IMR-90 (cell line): ENCODE data around the gene AFDN. TPM values are rescaled to one million over a fixed set of nuclear protein-coding genes. Genes with fewer than 3 reads are reported as not detected.

Source experiments
- ATAC-seq: fragments of 200-7000 bp; cut with Tn5 transposase; 2 replicates; pipeline ENCODE4 v1.9.1; 2020; ENCODE audit warnings: low read depth, mild to moderate bottlenecking, moderate library complexity
- BruUV-seq: library from RNA; stranded (reverse); fragments of 400-500 nt; replicated peaks from 2 replicates; lab custom pipeline; 2021; lab: Mats Ljungman, UMichigan
- CTCF ChIA-PET: fragments of 300-600 bp; formaldehyde crosslinking; extraction: SDS; loops from one replicate; lab custom pipeline; 2021; ENCODE audit warnings: antibody characterized with exemption; lab: Yijun Ruan, JAX
- POLR2A ChIA-PET: fragments of 300-600 bp; sonication (Branson Sonifier 250); formaldehyde crosslinking; loops from one replicate; lab custom pipeline; 2022; ENCODE audit warnings: antibody characterized with exemption; ENCODE audit not compliant: unreplicated experiment; lab: Charles Lee
- DNase-seq: peaks from one replicate; pipeline ENCODE4 v3.0.0; 2013
- H2AFZ ChIP-seq: replicated peaks from 2 replicates; pipeline ENCODE3; 2013; ENCODE audit warnings: low read length, mild to moderate bottlenecking; ENCODE audit not compliant: poor library complexity
- H2AK5ac ChIP-seq: 2 replicates; pipeline ENCODE4 v1.6.1; 2013; ENCODE audit warnings: low read depth, low read length, inconsistent platforms
- H2AK9ac ChIP-seq: replicated peaks from 2 replicates; pipeline ENCODE3; 2013; ENCODE audit warnings: mild to moderate bottlenecking, low read depth, low read length, moderate library complexity; ENCODE audit not compliant: poor library complexity
- H2BK120ac ChIP-seq: 2 replicates; pipeline ENCODE4 v1.6.1; 2013; ENCODE audit warnings: low read depth, low read length, inconsistent platforms
- H2BK15ac ChIP-seq: 3 replicates; pipeline ENCODE4 v1.6.1; 2013; ENCODE audit warnings: low read depth, low read length, inconsistent platforms
- H2BK20ac ChIP-seq: 2 replicates; pipeline ENCODE4 v1.6.1; 2013; ENCODE audit warnings: low read depth, mild to moderate bottlenecking, inconsistent platforms, low read length, moderate library complexity
- H2BK5ac ChIP-seq: 2 replicates; pipeline ENCODE4 v1.6.1; 2013; ENCODE audit warnings: mild to moderate bottlenecking, low read depth, low read length, inconsistent platforms; ENCODE audit not compliant: poor library complexity, severe bottlenecking
- H3K14ac ChIP-seq: replicated peaks from 2 replicates; pipeline ENCODE4 v1.6.1; 2013; ENCODE audit warnings: low read depth, low read length, inconsistent platforms
- H3K18ac ChIP-seq: 2 replicates; pipeline ENCODE4 v1.6.1; 2013; ENCODE audit warnings: low read depth, low read length, control low read depth
- H3K23ac ChIP-seq: 2 replicates; pipeline ENCODE4 v1.6.1; 2013; ENCODE audit warnings: low read depth, low read length, inconsistent platforms
- H3K27ac ChIP-seq: 2 replicates; pipeline ENCODE4 v1.5.1; 2013; ENCODE audit warnings: mild to moderate bottlenecking, control low read depth, low read length; ENCODE audit not compliant: insufficient read depth
- H3K27me3 ChIP-seq: 2 replicates; pipeline ENCODE4 v1.6.1; 2013; ENCODE audit warnings: low read length; ENCODE audit not compliant: control insufficient read depth, insufficient read depth
- H3K36me3 ChIP-seq: 2 replicates; pipeline ENCODE4 v1.6.1; 2013; ENCODE audit warnings: low read length, mixed read lengths; ENCODE audit not compliant: control insufficient read depth, insufficient read depth
- H3K4ac ChIP-seq: 2 replicates; pipeline ENCODE4 v1.6.1; 2013; ENCODE audit warnings: low read depth, low read length, inconsistent platforms
- H3K4me1 ChIP-seq: 2 replicates; pipeline ENCODE4 v1.6.1; 2013; ENCODE audit warnings: low read length, mixed read lengths; ENCODE audit not compliant: control insufficient read depth, insufficient read depth
- H3K4me2 ChIP-seq: 2 replicates; pipeline ENCODE4 v1.6.1; 2013; ENCODE audit warnings: low read depth, mild to moderate bottlenecking, control low read depth, low read length, moderate library complexity
- H3K4me3 ChIP-seq: 2 replicates; pipeline ENCODE4 v1.5.1; 2013; ENCODE audit warnings: low read depth, mild to moderate bottlenecking, control low read depth, low read length, moderate library complexity; ENCODE audit not compliant: insufficient read depth
- H3K56ac ChIP-seq: 2 replicates; pipeline ENCODE4 v1.6.1; 2013; ENCODE audit warnings: low read length, inconsistent platforms; ENCODE audit not compliant: insufficient read depth; ENCODE audit errors: extremely low read depth
- H3K79me1 ChIP-seq, 2 experiments: 2 replicates each; pipeline ENCODE4 v1.6.1; 2013; ENCODE audit warnings: low read length in 2 of 2, inconsistent platforms in 1 of 2, low read depth in 1 of 2
- H3K9ac ChIP-seq: 2 replicates; pipeline ENCODE4 v1.6.1; 2013; ENCODE audit warnings: low read depth, low read length, control low read depth
- H3K9me1 ChIP-seq: 2 replicates; pipeline ENCODE4 v1.6.1; 2013; ENCODE audit warnings: low read length, inconsistent platforms; ENCODE audit not compliant: insufficient read depth
- H3K9me3 ChIP-seq: 2 replicates; pipeline ENCODE4 v1.6.1; 2013; ENCODE audit warnings: low read length; ENCODE audit not compliant: control insufficient read depth, insufficient read depth
- H4K20me1 ChIP-seq: 2 replicates; pipeline ENCODE4 v1.6.1; 2013; ENCODE audit warnings: low read length, inconsistent platforms; ENCODE audit not compliant: insufficient read depth
- H4K5ac ChIP-seq: 2 replicates; pipeline ENCODE4 v1.6.1; 2013; ENCODE audit warnings: mild to moderate bottlenecking, low read depth, low read length, control low read depth
- H4K8ac ChIP-seq, 2 experiments: 2 replicates each; pipeline ENCODE4 v1.6.1; 2013; ENCODE audit warnings: low read depth in 2 of 2, low read length in 2 of 2, control low read depth in 1 of 2, inconsistent platforms in 1 of 2
- H4K91ac ChIP-seq: 2 replicates; pipeline ENCODE4 v1.6.1; 2013; ENCODE audit warnings: low read depth, low read length, inconsistent platforms; ENCODE audit not compliant: insufficient read depth
- CEBPB ChIP-seq: IDR thresholded peaks from 2 replicates; pipeline ENCODE4 v1.6.1; 2012; ENCODE audit warnings: low read depth, low read length, improper control_type of control experiment
- CHD1 ChIP-seq: IDR thresholded peaks from 2 replicates; pipeline ENCODE4 v1.6.1; 2012; ENCODE audit warnings: low read depth, low read length, improper control_type of control experiment
- CTCF ChIP-seq: conservative IDR thresholded peaks from 2 replicates; pipeline ENCODE4 v1.5.1; 2012; ENCODE audit warnings: mild to moderate bottlenecking, low read depth, low read length, improper control_type of control experiment
- ELK1 ChIP-seq: fragments of 150-350 bp; IDR thresholded peaks from 2 replicates; pipeline ENCODE4 v1.6.1; 2016; ENCODE audit warnings: low read depth, mild to moderate bottlenecking, low read length, moderate library complexity, borderline replicate concordance
- FOS ChIP-seq: fragments of 150-350 bp; IDR thresholded peaks from 2 replicates; pipeline ENCODE4 v1.6.1; 2016; ENCODE audit warnings: low read depth, low read length
- MAFK ChIP-seq: IDR thresholded peaks from 2 replicates; pipeline ENCODE4 v1.6.1; 2012; ENCODE audit warnings: low read depth, low read length, improper control_type of control experiment
- MAZ ChIP-seq: IDR thresholded peaks from 2 replicates; pipeline ENCODE4 v1.6.1; 2012; ENCODE audit warnings: low read depth, mild to moderate bottlenecking, low read length, improper control_type of control experiment, moderate library complexity, borderline replicate concordance
- MXI1 ChIP-seq: IDR thresholded peaks from 2 replicates; pipeline ENCODE4 v1.6.1; 2012; ENCODE audit warnings: low read depth, mild to moderate bottlenecking, low read length, moderate library complexity, borderline replicate concordance
- NFE2L2 ChIP-seq: fragments of 150-350 bp; IDR thresholded peaks from 2 replicates; pipeline ENCODE4 v1.6.1; 2016; ENCODE audit warnings: low read depth, mild to moderate bottlenecking, low read length
- POLR2A ChIP-seq: IDR thresholded peaks from 2 replicates; pipeline ENCODE4 v1.6.1; 2012; ENCODE audit warnings: mild to moderate bottlenecking, low read depth, low read length
- RAD21 ChIP-seq: IDR thresholded peaks from 2 replicates; pipeline ENCODE4 v1.6.1; 2012; ENCODE audit warnings: low read length, improper control_type of control experiment
- RCOR1 ChIP-seq: IDR thresholded peaks from 2 replicates; pipeline ENCODE4 v1.6.1; 2012; ENCODE audit warnings: mild to moderate bottlenecking, low read length, improper control_type of control experiment; ENCODE audit not compliant: insufficient replicate concordance
- RFX5 ChIP-seq: IDR thresholded peaks from 2 replicates; pipeline ENCODE4 v1.8.0; 2012; ENCODE audit warnings: low read depth, mild to moderate bottlenecking, low read length, moderate library complexity
- SMC3 ChIP-seq: fragments of 150-350 bp; IDR thresholded peaks from 2 replicates; pipeline ENCODE4 v1.6.1; 2016; ENCODE audit warnings: low read depth, mild to moderate bottlenecking, antibody characterized with exemption, low read length, moderate library complexity
- WGBS, 2 experiments: methylation state at CpG; one replicate each; pipeline versions ENCODE4 v1.1.5 to v1.1.7; 2013; ENCODE audit warnings: missing lambda C conversion rate in 2 of 2; ENCODE audit not compliant: insufficient read length in 1 of 2; ENCODE audit errors: extremely low coverage in 2 of 2; 5-methylcytosine and 5-hydroxymethylcytosine counted together
- dilution Hi-C: fragments of 300-500 bp; cut with HindIII; formaldehyde crosslinking; loops from one replicate; pipeline ENCODE4 v1.14.3; 2018; ENCODE audit warnings: low sequenced_read_pairs; ENCODE audit not compliant: unreplicated experiment
- in situ Hi-C: fragments of 300-500 bp; cut with MboI; formaldehyde crosslinking; loops from 3 replicates; pipeline ENCODE4 v1.14.3; 2019; ENCODE audit warnings: low sequenced_read_pairs, inconsistent platforms, mixed read lengths
- intact Hi-C: fragments of 100-400 bp; cut with micrococcal nuclease; formaldehyde crosslinking; loops from 2 replicates; pipeline ENCODE4 v1.10.0; 2022
- polyA plus RNA-seq, 3 experiments: library from polyadenylated mRNA; depleted of rRNA; stranded (reverse); fragments of >200 nt; gene quantifications; 2 replicates each; pipeline ENCODE4 v1.2.3, GENCODE V29; 2012; ENCODE audit warnings: low replicate concordance in 1 of 3
- total RNA-seq: library from RNA; depleted of rRNA; stranded (reverse); fragments of >200 nt; gene quantifications from 2 replicates; pipeline ENCODE4 v1.2.3, GENCODE V29; 2012
- TF ChIP-seq, protein P1 (sequence below): fragments of 150-350 bp; IDR thresholded peaks from 2 replicates; pipeline ENCODE4 v1.6.1; 2017; ENCODE audit warnings: mild to moderate bottlenecking, antibody characterized with exemption, low read length, low read depth

AFDN gene
- total and polyA plus RNA-seq, 2 of the 4 experiments (the other 2 are of a cell fraction), result 11.6 to 20.8 TPM

- Histone ChIP-seq H4K91ac (no peak overlapping the region), H4K5ac (no peak overlapping the region), H2BK20ac (no peak overlapping the region), H4K20me1 (no peaks in the 10 kb centered on the region), H2BK120ac (no peak overlapping the region), H2AFZ (no peak overlapping the region), H3K4me2 (no peak overlapping the region), H3K36me3 (peaks cover 30% of the 10 kb centered on the region), H2BK5ac (no peak overlapping the region), H3K4ac (no peak overlapping the region), H3K27ac (no peak overlapping the region), H3K4me1 (0 out of 2 replicates have a peak, but pooled peaks cover 2% of the 10 kb centered on the region), H3K56ac (no peak overlapping the region), H3K4me3 (no peak overlapping the region), H2BK15ac (no peak overlapping the region), H3K18ac (no peak overlapping the region), H2AK9ac (no peak overlapping the region), H3K9ac (no peak overlapping the region), H3K9me1 (no peaks in the 10 kb centered on the region), H3K27me3 (no peaks in the 10 kb centered on the region), H3K14ac (no peak overlapping the region), H3K79me1 (no peaks in the 10 kb centered on the region), H4K8ac (no peak overlapping the region), H3K9me3 (no peaks in the 10 kb centered on the region), H3K23ac (no peak overlapping the region), H2AK5ac (no peak overlapping the region)
- TF ChIP-seq FOS, result no peak
- no peak for TF ChIP-seq RFX5
- TF ChIP-seq CHD1, result no peak
- TF ChIP-seq ELK1, result no peak
- TF ChIP-seq MXI1, result no peak
- TF ChIP-seq POLR2A, result no peak
- TF ChIP-seq MAFK, result no peak
- TF ChIP-seq CTCF, result no peak
- no peak for TF ChIP-seq RAD21
- no peak for TF ChIP-seq MAZ
- TF ChIP-seq SMC3, result no peak
- no peak for TF ChIP-seq CEBPB
- no peak for TF ChIP-seq RCOR1
- TF ChIP-seq NFE2L2, result no peak
- TF ChIP-seq, protein P1, sequence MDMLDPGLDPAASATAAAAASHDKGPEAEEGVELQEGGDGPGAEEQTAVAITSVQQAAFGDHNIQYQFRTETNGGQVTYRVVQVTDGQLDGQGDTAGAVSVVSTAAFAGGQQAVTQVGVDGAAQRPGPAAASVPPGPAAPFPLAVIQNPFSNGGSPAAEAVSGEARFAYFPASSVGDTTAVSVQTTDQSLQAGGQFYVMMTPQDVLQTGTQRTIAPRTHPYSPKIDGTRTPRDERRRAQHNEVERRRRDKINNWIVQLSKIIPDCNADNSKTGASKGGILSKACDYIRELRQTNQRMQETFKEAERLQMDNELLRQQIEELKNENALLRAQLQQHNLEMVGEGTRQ, result no peak
- BruUV-seq, result no TSS peak
- ChIA-PET POLR2A (no interaction called here), CTCF (interaction anchor here (0.6 to 1.3 kb wide), 2 partner anchors 83 to 414 kb away, joined by 3 to 4 read pairs; no protein-coding TSS in a partner anchor)
- DNase-seq, result no peak
- dilution Hi-C loops, result no loop called here
- in situ Hi-C loops, result no loop called here
- intact Hi-C loops, result no loop called here
- WGBS, 2 experiments, result 80% methylated on average over 3 of the region's 4 CpGs; no CpG with 5 or more reads in 1 of the 2 experiments
- ATAC-seq, result no peak
These were observed 122.0 kb downstream of the AFDN start for GRCh38 chr6:167948716-167949115.
